Heart right ventricle (tissue), 16 donors: ENCODE data around the gene CGGBP1. TPM values are rescaled to one million over a fixed set of nuclear protein-coding genes. Genes with fewer than 3 reads are reported as not detected.
"Not testable (repeated sequence)": the region's sequence is repeated elsewhere in the genome, so short reads cannot be mapped to it uniquely, and the experiment has no call there.

Source experiments
- ATAC-seq, 8 donors: fragments of 200-7000 bp; cut with Tn5 transposase; one replicate each; pipeline ENCODE4 v1.9.1; 2020; ENCODE audit warnings: mild to moderate bottlenecking in 8 of 8, moderate library complexity in 8 of 8, moderate number of reproducible peaks in 1 of 8
- DNase-seq, 2 donors: peaks; one replicate each; pipeline ENCODE4 v3.0.0-alpha.2; 2020
- H3K27ac ChIP-seq, 10 donors: fragments of 200-600 bp; sonication (generic) in 2 of 10; one replicate each; pipeline versions ENCODE4 v1.5.0 to v1.8.0; 2020 to 2022; ENCODE audit warnings: mild to moderate bottlenecking in 3 of 10
- H3K27me3 ChIP-seq, 7 donors: fragments of 200-600 bp; one replicate each; pipeline ENCODE4 v1.8.0; 2021 to 2022; ENCODE audit warnings: mild to moderate bottlenecking in 2 of 7
- H3K36me3 ChIP-seq, 9 donors: fragments of 200-600 bp; sonication (generic) in 1 of 9; one replicate each; pipeline versions ENCODE4 v1.5.0 to v1.8.0; 2020 to 2022; ENCODE audit warnings: mild to moderate bottlenecking in 2 of 9
- H3K4me1 ChIP-seq, 9 donors: fragments of 200-600 bp; sonication (generic) in 1 of 9; one replicate each; pipeline versions ENCODE4 v1.5.0 to v1.8.0; 2020 to 2022; ENCODE audit warnings: mild to moderate bottlenecking in 4 of 9
- H3K4me3 ChIP-seq, 10 donors: fragments of 200-600 bp; sonication (generic) in 2 of 10; one replicate each; pipeline versions ENCODE4 v1.5.0 to v1.8.0; 2020 to 2022; ENCODE audit warnings: mild to moderate bottlenecking in 7 of 10, moderate library complexity in 2 of 10
- H3K9me3 ChIP-seq, 11 donors: fragments of 200-600 bp in 10 of 11; sonication (generic) in 2 of 11; one replicate each; pipeline versions ENCODE4 v1.5.0 to v1.8.0; 2013 to 2022; ENCODE audit warnings: mild to moderate bottlenecking in 2 of 11, control low read depth in 1 of 11, moderate library complexity in 1 of 11
- CTCF ChIP-seq, 9 donors: fragments of 200-600 bp; sonication (generic) in 2 of 9; IDR thresholded peaks; one replicate each; pipeline versions ENCODE4 v1.5.0 to v1.8.0; 2021 to 2022; ENCODE audit warnings: antibody characterized with exemption in 9 of 9, mild to moderate bottlenecking in 5 of 9, moderate library complexity in 1 of 9
- WGBS, 2 donors: extraction: QIAGEN DNeasy Blood & Tissue Kit; methylation state at CpG; one replicate each; pipeline ENCODE4 v1.1.7; 2013; ENCODE audit warnings: inconsistent platforms in 1 of 2; 5-methylcytosine and 5-hydroxymethylcytosine counted together
- intact Hi-C, 10 donors: fragments of 100-400 bp; cut with DNase I; formaldehyde crosslinking; loops; one replicate each; pipeline versions ENCODE4 v1.11.1 to v1.14.2; 2022
- polyA plus RNA-seq, 2 donors: library from polyadenylated mRNA; stranded (reverse); fragments of 200-250 nt; gene quantifications; one replicate each; pipeline ENCODE4 v1.2.3, GENCODE V29; 2013
- total RNA-seq, 10 donors: library from RNA; stranded (reverse); fragmentation: NEBNext Ultra II Directional in 3 of 10; extraction: Animal tissue kit (Norgen Biotek cat#: 25700) in 3 of 10; gene quantifications; one replicate each; pipeline versions ENCODE4 v1.2.1 to v1.2.4, GENCODE V29; 2021 to 2023
- donor health status: Arrhythmogenic right ventricular cardiomyopathy.
- donor health status: ischemic (EF 13 %, LVEDD 7.1; RV severe dilation, severe dysfunction).
- donor health status: healthy with polysubstance abuse.
- donor health status: DM: no; HTN: yes; CAD: no.
- donor health status: DM: no; HTN: no; CAD: no.
- donor health status: ischemic (EF 25% LVEDD 6.9; RV normal size, moderate dysfunction).
- donor health status: ischemic (EF 25% LVEDD 5.7; RV mildly dilated, moderate dysfunction).
- donor health status: healthy.
- donor health status: DM: yes; HTN: yes; CAD: no.
- donor health status: Ischemic cardiomyopathy.
- donor health status: ischemic (EF 35%, LVEDD 5.7; RV mildly dilated, moderate dysfunction).
- donor health status: nonischemic (EF 11% LVEDD 7.7; RV severe dilation, severe dysfunction).
- donor health status: DM: yes; HTN: yes; CAD: no.
- donor health status: PGD.
- donor health status: ischemic (EF 29% LVEDD 5.4; RV normal size, mild dysfunction).
- donor health status: nonischemic (EF 23%, LVEDD 6.1; RV moderate dilation, normal function).

CGGBP1 gene
- total and polyA plus RNA-seq, 12 donors: 28.1 to 63.0 (median 44.4) TPM

GRCh38 chr3:88028876-88029275, 29.9 kb downstream of the CGGBP1 start:
- Histone ChIP-seq H3K27ac (no peak overlapping the region), H3K9me3 (peaks cover 0 to 35% (median 4%) of the 10 kb centered on the region in 11 donors), H3K36me3 (no peaks in the 10 kb centered on the region), H3K27me3 (no peaks in the 10 kb centered on the region), H3K4me1 (peaks cover 0 to 27% (median 15%) of the 10 kb centered on the region in 9 donors), H3K4me3 (no peak overlapping the region)
- intact Hi-C loops: no loop called here
- ATAC-seq (no peak), DNase-seq (no peak)
- no peak for TF ChIP-seq CTCF (IDR thresholded peaks at IDR 0.05)
- 98 to 100% methylated on average over 2 of the region's 2 CpGs for WGBS, 2 donors

GRCh38 chr3:88025001-88025552, 33.7 kb downstream of the CGGBP1 start:
- Histone ChIP-seq H3K27me3 (no peaks in the 10 kb centered on the region), H3K4me3 (no peak overlapping the region), H3K27ac (no peak overlapping the region), H3K36me3 (no peaks in the 10 kb centered on the region), H3K9me3 (peaks cover 0 to 35% (median 4%) of the 10 kb centered on the region in 11 donors), H3K4me1 (peaks cover 0 to 4% (median 0%) of the 10 kb centered on the region in 9 donors)
- no peak for TF ChIP-seq CTCF (IDR thresholded peaks at IDR 0.05)
- no peak for DNase-seq
- 33 to 59% methylated on average over 4 of the region's 4 CpGs for WGBS, 2 donors
- no peak for ATAC-seq
- intact Hi-C loops: no loop called here

- no peaks in the 10 kb centered on the region for H3K36me3 ChIP-seq
- no peaks in the 10 kb centered on the region for H3K9me3 ChIP-seq
- 85 to 87% methylated on average over 2 of the region's 2 CpGs for WGBS, 2 donors
- no peaks in the 10 kb centered on the region for H3K27me3 ChIP-seq
- no peak for TF ChIP-seq CTCF (IDR thresholded peaks at IDR 0.05)
- DNase-seq (no peak), ATAC-seq (no peak)
- no peak overlapping the region for H3K4me3 ChIP-seq
- no peaks in the 10 kb centered on the region for H3K4me1 ChIP-seq
- H3K27ac ChIP-seq: no peak overlapping the region
- intact Hi-C loops: no loop called here
These were observed 39.8 kb downstream of the CGGBP1 start for GRCh38 chr3:88019024-88019423.

- H3K27ac ChIP-seq, H3K36me3 ChIP-seq, H3K27me3 ChIP-seq, DNase-seq, H3K9me3 ChIP-seq, H3K4me1 ChIP-seq, ATAC-seq, intact Hi-C loops, H3K4me3 ChIP-seq: not testable (repeated sequence)
- WGBS, 2 donors: 97% methylated on average over 30 to 35 of the region's 35 CpGs
These were observed 43.1 kb downstream of the CGGBP1 start for GRCh38 chr3:88015656-88016055.

GRCh38 chr3:88013592-88013991, 45.2 kb downstream of the CGGBP1 start:
- Histone ChIP-seq H3K27me3 (no peaks in the 10 kb centered on the region), H3K27ac (no peak overlapping the region), H3K36me3 (no peaks in the 10 kb centered on the region), H3K9me3 (no peaks in the 10 kb centered on the region), H3K4me3 (no peak overlapping the region), H3K4me1 (no peaks in the 10 kb centered on the region)
- ATAC-seq (peak in 1 of 8 donors; percentile 53), DNase-seq (no peak)
- intact Hi-C loops: no loop called here
- WGBS, 2 donors: 42 to 71% methylated on average over 2 of the region's 2 CpGs
- TF ChIP-seq CTCF (IDR thresholded peaks at IDR 0.05): no peak
